Measurements from ENCODE around the gene SLC22A23. TPM values are rescaled to one million over a fixed set of nuclear protein-coding genes. Genes with fewer than 3 reads are reported as not detected.

Gene SLC22A23
- total and polyA plus RNA-seq, 7 donors: 8.1 to 18.7 (median 12.0) TPM

DNA sequence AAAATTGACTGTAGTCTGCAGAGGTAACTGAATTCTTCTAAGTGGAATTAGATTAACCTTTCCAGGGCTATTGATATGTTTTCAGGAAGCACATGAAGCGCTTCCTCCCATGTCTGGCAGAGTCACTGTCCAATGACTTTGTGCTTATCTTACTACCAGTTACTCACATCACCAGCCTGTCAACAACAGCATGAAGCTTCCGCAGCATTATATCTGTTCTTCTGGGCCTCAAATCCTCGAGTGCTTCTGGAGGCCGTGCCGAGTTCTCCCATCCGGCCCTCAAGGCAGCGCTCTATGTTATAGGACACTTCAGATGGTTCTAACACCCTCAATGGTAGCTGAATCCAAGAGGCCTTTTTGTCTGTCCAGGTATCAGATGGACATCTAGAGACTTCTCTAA lies 164.9 kb downstream of the SLC22A23 start:
- peak; percentile 13 for DNase-seq
- intact Hi-C loops (cut with DNase I): no loop called here
- 93 to 94% methylated on average over 7 of the region's 7 CpGs for WGBS, 2 donors
- no peak for TF ChIP-seq POLR2A (IDR thresholded peaks at IDR 0.05)
- TF ChIP-seq EP300 (IDR thresholded peaks at IDR 0.05): no peak
- H3K4me1 ChIP-seq: peaks cover 0 to 6% (median 3%) of the 10 kb centered on the region in 4 donors
- no peaks in the 10 kb centered on the region for H3K27me3 ChIP-seq
- H3K36me3 ChIP-seq: peaks cover 0 to 12% (median 0%) of the 10 kb centered on the region in 4 donors
- H3K27ac ChIP-seq: no peak overlapping the region
- no peaks in the 10 kb centered on the region for H3K9me3 ChIP-seq
- H3K4me3 ChIP-seq: no peak overlapping the region

- TF ChIP-seq POLR2AphosphoS5 (IDR thresholded peaks at IDR 0.05): no peak
- TF ChIP-seq, protein P1, sequence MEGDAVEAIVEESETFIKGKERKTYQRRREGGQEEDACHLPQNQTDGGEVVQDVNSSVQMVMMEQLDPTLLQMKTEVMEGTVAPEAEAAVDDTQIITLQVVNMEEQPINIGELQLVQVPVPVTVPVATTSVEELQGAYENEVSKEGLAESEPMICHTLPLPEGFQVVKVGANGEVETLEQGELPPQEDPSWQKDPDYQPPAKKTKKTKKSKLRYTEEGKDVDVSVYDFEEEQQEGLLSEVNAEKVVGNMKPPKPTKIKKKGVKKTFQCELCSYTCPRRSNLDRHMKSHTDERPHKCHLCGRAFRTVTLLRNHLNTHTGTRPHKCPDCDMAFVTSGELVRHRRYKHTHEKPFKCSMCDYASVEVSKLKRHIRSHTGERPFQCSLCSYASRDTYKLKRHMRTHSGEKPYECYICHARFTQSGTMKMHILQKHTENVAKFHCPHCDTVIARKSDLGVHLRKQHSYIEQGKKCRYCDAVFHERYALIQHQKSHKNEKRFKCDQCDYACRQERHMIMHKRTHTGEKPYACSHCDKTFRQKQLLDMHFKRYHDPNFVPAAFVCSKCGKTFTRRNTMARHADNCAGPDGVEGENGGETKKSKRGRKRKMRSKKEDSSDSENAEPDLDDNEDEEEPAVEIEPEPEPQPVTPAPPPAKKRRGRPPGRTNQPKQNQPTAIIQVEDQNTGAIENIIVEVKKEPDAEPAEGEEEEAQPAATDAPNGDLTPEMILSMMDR (IDR thresholded peaks at IDR 0.05): no peak
- WGBS, 2 donors: 90% methylated on average over 4 of the region's 4 CpGs
- H3K4me1 ChIP-seq: peaks cover 0 to 11% (median 5%) of the 10 kb centered on the region in 4 donors
- no peaks in the 10 kb centered on the region for H3K27me3 ChIP-seq
- H3K27ac ChIP-seq: no peak overlapping the region
- H3K4me3 ChIP-seq: no peak overlapping the region
- H3K9me3 ChIP-seq: no peaks in the 10 kb centered on the region
- intact Hi-C loops (cut with DNase I): no loop called here
- peaks cover 0 to 18% (median 0%) of the 10 kb centered on the region in 4 donors for H3K36me3 ChIP-seq
- DNase-seq: no peak
Observed at GRCh38 chr6:3291346-3291745, 165.5 kb downstream of the SLC22A23 start.

GRCh38 chr6:3290931-3291211 lies 166.0 kb downstream of the SLC22A23 start:
- intact Hi-C loops (cut with DNase I): no loop called here
- DNase-seq: peak; percentile 40
- Histone ChIP-seq H3K4me1 (peaks cover 0 to 11% (median 5%) of the 10 kb centered on the region in 4 donors), H3K36me3 (peaks cover 0 to 20% (median 0%) of the 10 kb centered on the region in 4 donors), H3K27me3 (no peaks in the 10 kb centered on the region), H3K9me3 (no peaks in the 10 kb centered on the region), H3K27ac (no peak overlapping the region), H3K4me3 (no peak overlapping the region)
- TF ChIP-seq, protein P1 (IDR thresholded peaks at IDR 0.05): no peak
- no peak for TF ChIP-seq POLR2A (IDR thresholded peaks at IDR 0.05)
- TF ChIP-seq POLR2AphosphoS5 (IDR thresholded peaks at IDR 0.05): no peak
- no peak for TF ChIP-seq EP300 (IDR thresholded peaks at IDR 0.05)
- 80 to 86% methylated on average over 11 of the region's 11 CpGs for WGBS, 2 donors

DNA sequence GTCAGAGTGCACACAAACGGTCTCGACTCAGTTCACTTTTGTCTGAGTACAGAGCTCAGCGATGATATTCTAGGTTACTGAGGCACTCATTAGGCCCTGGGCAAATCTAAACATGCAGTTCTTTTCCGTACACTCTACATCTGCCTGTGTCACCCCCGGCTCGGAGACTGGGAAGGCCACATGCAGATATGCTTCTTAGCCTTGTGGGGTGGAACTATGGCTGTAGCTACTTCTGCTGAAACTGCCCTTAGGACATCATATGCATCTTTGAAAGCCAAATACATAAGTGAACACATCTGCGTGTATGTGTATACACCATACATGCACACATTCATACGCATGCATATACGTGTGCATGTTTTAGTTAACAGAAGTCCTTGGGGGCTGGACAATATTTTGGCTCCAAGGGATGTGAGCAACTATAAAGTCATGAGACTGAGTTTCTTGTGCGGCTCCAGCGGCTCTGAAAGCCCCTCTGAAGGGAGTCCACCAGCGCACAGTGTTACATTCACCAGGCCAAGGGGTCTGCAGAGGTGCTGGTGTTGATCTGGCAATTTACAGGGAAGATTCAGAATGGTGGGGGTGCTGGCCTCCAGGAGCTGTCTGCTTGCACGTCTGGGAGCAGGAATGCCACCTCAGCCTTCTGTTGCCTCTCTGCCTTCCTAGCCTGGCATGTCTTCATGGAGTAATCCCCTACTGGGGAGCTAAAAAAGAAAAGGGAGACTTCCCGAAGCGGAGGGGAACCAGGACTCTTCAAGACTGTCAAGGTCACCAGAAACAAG lies 166.5 kb downstream of the SLC22A23 start:
- H3K4me3 ChIP-seq: no peak overlapping the region
- WGBS, 2 donors: 90 to 92% methylated on average over 15 of the region's 15 CpGs
- peak; percentile 51 for DNase-seq
- no peaks in the 10 kb centered on the region for H3K27me3 ChIP-seq
- H3K9me3 ChIP-seq: no peaks in the 10 kb centered on the region
- peaks cover 0 to 12% (median 5%) of the 10 kb centered on the region in 4 donors for H3K4me1 ChIP-seq
- H3K36me3 ChIP-seq: peaks cover 0 to 20% (median 0%) of the 10 kb centered on the region in 4 donors
- H3K27ac ChIP-seq: no peak overlapping the region
- TF ChIP-seq POLR2AphosphoS5 (IDR thresholded peaks at IDR 0.05) (no peak), POLR2A (IDR thresholded peaks at IDR 0.05) (no peak), EP300 (IDR thresholded peaks at IDR 0.05) (no peak)
- TF ChIP-seq, protein P1 (IDR thresholded peaks at IDR 0.05): no peak
- intact Hi-C loops (cut with DNase I): no loop called here

GRCh38 chr6:3289664-3290055 lies 167.2 kb downstream of the SLC22A23 start:
- TF ChIP-seq EP300 (IDR thresholded peaks at IDR 0.05) (no peak), POLR2AphosphoS5 (IDR thresholded peaks at IDR 0.05) (no peak)
- TF ChIP-seq, protein P1 (IDR thresholded peaks at IDR 0.05): no peak
- no peak overlapping the region for H3K27ac ChIP-seq
- intact Hi-C loops (cut with DNase I): no loop called here
- no peak overlapping the region for H3K4me3 ChIP-seq
- peaks cover 0 to 20% (median 0%) of the 10 kb centered on the region in 4 donors for H3K36me3 ChIP-seq
- H3K4me1 ChIP-seq: peaks cover 0 to 19% (median 8%) of the 10 kb centered on the region in 4 donors
- 89 to 90% methylated on average over 7 of the region's 7 CpGs for WGBS, 2 donors
- H3K9me3 ChIP-seq: no peaks in the 10 kb centered on the region
- DNase-seq: peak; percentile 48
- no peaks in the 10 kb centered on the region for H3K27me3 ChIP-seq

Measured in sigmoid colon (tissue), 7 donors.